ENCODE data around the gene NCKAP5. TPM values are rescaled to one million over a fixed set of nuclear protein-coding genes. Genes with fewer than 3 reads are reported as not detected.

Gene NCKAP5
- total and polyA plus RNA-seq, 2 of the 8 experiments (the other 6 are each of a cell fraction or from before 2014, with no cell fraction given): 0.27 to 0.86 TPM

DNA sequence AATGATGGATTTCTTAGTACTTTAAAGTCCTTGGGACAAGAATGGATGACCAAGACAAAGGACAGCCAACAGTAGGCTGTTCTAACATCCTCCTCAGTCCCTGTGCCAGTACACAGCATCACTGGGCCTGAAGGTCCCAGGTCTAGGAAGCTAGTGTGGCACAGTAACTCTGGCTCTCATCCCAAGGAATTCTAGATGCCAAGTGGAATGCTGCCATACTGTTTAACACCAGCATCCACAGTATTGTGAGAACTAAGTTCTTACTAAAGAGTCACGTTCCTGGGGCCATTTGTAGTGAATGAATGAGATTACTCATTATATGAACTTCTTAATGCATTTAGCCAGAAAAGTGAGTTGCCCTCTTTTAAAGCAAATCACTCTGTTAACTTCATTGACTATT lies 830.0 kb downstream of the NCKAP5 start:
- no peak overlapping the region for H2AK5ac ChIP-seq (ENCODE audit: low read depth, low read length)
- POLR2A ChIA-PET (ENCODE audit: partially characterized antibody): no interaction called here
- H2AFZ ChIP-seq (ENCODE audit: low read length): no peak overlapping the region
- 93% methylated on average over 1 of the region's 1 CpG; no CpG with 5 or more reads in 1 of the 2 experiments for WGBS, 2 experiments (ENCODE audit: extremely low coverage in 1 of 2, insufficient coverage in 1 of 2, insufficient read length in 1 of 2, insufficient replicate concordance in 2 of 2, low coverage in 1 of 2, low lambda C conversion rate in 2 of 2, missing lambda C conversion rate in 1 of 2)
- no peaks in the 10 kb centered on the region for H4K20me1 ChIP-seq (replicated peaks in 1 of 2; ENCODE audit: control insufficient read depth in 1 of 2, insufficient read depth in 2 of 2, low read length in 2 of 2)
- no peak overlapping the region for H3K4me3 ChIP-seq (ENCODE audit: extremely low read depth in 1 of 4, insufficient read depth in 2 of 4, low read depth in 3 of 4, low read length in 4 of 4)
- H4K5ac ChIP-seq (ENCODE audit: insufficient read length, low read depth, low read length): no peak overlapping the region
- no peaks in the 10 kb centered on the region for H3K36me3 ChIP-seq (ENCODE audit: control insufficient read depth in 2 of 4, insufficient read depth in 4 of 4, low read length in 3 of 4)
- H3K9me3 ChIP-seq (ENCODE audit: insufficient read depth in 2 of 2, low read depth in 1 of 2, low read length in 1 of 2): no peaks in the 10 kb centered on the region
- no peaks in the 10 kb centered on the region for H3K23me2 ChIP-seq (ENCODE audit: low read depth, low read length)
- FAIRE-seq: no peak
- no peak for DNase-seq (ENCODE audit: low read depth in 1 of 2, low spot score in 2 of 2)
- no peak overlapping the region for H3K23ac ChIP-seq (ENCODE audit: insufficient read length)
- no peak overlapping the region for H3K56ac ChIP-seq (replicated peaks; ENCODE audit: insufficient read length, low read depth, low read length)
- H3K9ac ChIP-seq (replicated peaks in 1 of 4; ENCODE audit: extremely low read depth in 1 of 4, low read depth in 3 of 4, low read length in 3 of 4): no peak overlapping the region
- H3K27me3 ChIP-seq (replicated peaks in 1 of 4; ENCODE audit: control insufficient read depth in 3 of 4, extremely low read depth in 1 of 4, insufficient read depth in 3 of 4, low read length in 3 of 4): no peaks in the 10 kb centered on the region
- H3K27ac ChIP-seq (ENCODE audit: low read depth, low read length): no peak overlapping the region
- no peak overlapping the region for H3K14ac ChIP-seq (ENCODE audit: insufficient read length)
- no peaks in the 10 kb centered on the region for H3K4me1 ChIP-seq (replicated peaks in 1 of 4; ENCODE audit: control insufficient read depth in 3 of 4, insufficient read depth in 4 of 4, low read length in 3 of 4)
- H2BK120ac ChIP-seq (replicated peaks; ENCODE audit: low read depth, low read length): no peak overlapping the region
- H3K18ac ChIP-seq (ENCODE audit: extremely low read depth, low read length): no peak overlapping the region
- no peak overlapping the region for H4K8ac ChIP-seq (ENCODE audit: extremely low read depth, insufficient read depth, low read length)
- TF ChIP-seq CREB1 (IDR thresholded peaks at IDR 0.05): no peak
- no peak for TF ChIP-seq JUN (IDR thresholded peaks at IDR 0.05; ENCODE audit: low read depth, low read length)
- no peak for TF ChIP-seq ZNF274 (IDR thresholded peaks at IDR 0.05; ENCODE audit: borderline replicate concordance, extremely low read depth, low read length)
- no peak for TF ChIP-seq TCF12 (IDR thresholded peaks at IDR 0.05; ENCODE audit: low read depth, low read length)
- TF ChIP-seq BCL11A (IDR thresholded peaks at IDR 0.05; ENCODE audit: low read depth in 2 of 2, low read length in 2 of 2): no peak
- no peak for TF ChIP-seq CEBPB (IDR thresholded peaks at IDR 0.05; ENCODE audit: low read depth, low read length)
- no peaks in the 10 kb centered on the region for H3K79me1 ChIP-seq (ENCODE audit: low read depth, low read length)
- CTCF ChIA-PET (ENCODE audit: partially characterized antibody): no interaction called here
- H3K79me2 ChIP-seq (ENCODE audit: control insufficient read depth in 1 of 2, insufficient read depth in 2 of 2, low read length in 2 of 2): no peaks in the 10 kb centered on the region
- no peak overlapping the region for H2BK5ac ChIP-seq (ENCODE audit: low read depth, low read length)
- H3K4me2 ChIP-seq (ENCODE audit: insufficient read depth in 1 of 2, low read depth in 2 of 2, low read length in 2 of 2): no peak overlapping the region
- no peak overlapping the region for H4K91ac ChIP-seq (replicated peaks; ENCODE audit: insufficient read length, low read length)
- H2BK15ac ChIP-seq (ENCODE audit: low read length): no peak overlapping the region
- no peak overlapping the region for H2BK12ac ChIP-seq (ENCODE audit: low read depth, low read length)
- H3K4ac ChIP-seq (replicated peaks; ENCODE audit: insufficient read length, low read depth, low read length): no peak overlapping the region
- H2BK20ac ChIP-seq (ENCODE audit: low read length): no peak overlapping the region
